Colon (tissue), 2 donors: ENCODE results near the gene MKS1.

ENCODE experiments used
- FAIRE-seq: peaks from 2 replicates; lab custom pipeline; 2012; peaks lifted over from hg19 to GRCh38; lab: Jason Lieb, UNC
- donor health status: control.
- donor health status: control.

The MKS1 gene

GRCh38 chr17:58244963-58245362 is 25.9 kb upstream of the MKS1 start:
- FAIRE-seq, result no peak

- no peak for FAIRE-seq
These were observed 23.2 kb upstream of the MKS1 start for GRCh38 chr17:58242171-58242784.

DNA sequence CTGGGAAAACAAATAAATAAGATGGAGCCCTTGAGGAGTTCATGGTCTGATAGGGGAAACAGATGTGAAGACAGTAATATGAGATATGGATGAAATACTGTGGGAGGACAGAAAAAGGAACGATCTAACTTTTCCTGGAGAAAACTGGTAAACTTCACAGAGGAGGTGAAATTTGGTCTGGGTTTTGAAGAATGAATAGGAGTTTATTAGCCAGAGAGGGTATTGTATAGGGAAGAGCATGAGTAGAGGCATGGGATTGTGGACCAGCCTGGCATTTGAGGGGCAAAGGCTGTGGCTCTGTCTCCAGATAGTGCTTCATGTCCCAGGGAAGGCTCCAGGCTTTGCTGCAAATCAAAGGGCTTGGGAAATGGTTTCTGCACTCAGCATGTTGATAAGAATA is 20.9 kb upstream of the MKS1 start:
- no peak for FAIRE-seq

- FAIRE-seq, result no peak
These were observed 19.1 kb upstream of the MKS1 start, which contains the start of gene LPO for GRCh38 chr17:58238147-58238634. Gene LPO, plus strand, starts transcription at chr17:58238584. Its CDS starts 4,396 bp downstream, at chr17:58242980.

DNA sequence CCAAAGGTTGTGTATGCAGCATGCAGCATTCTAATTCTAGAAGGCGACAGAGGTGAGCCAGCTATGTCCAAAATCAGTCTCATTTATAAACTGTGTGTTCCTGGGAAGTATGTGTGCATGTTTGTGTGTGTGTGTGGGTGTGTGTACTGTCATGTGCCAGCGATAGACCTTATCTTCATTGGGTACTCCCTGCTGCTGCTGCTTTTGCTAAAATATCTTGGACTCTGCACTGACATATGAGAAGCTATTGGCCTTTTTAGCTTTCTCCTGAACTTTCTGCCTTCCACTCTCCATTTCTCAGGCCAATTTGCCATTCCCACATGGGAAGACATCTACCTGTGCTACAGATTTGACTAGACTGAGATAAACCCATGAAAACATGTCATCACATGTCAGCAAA is 17.3 kb upstream of the MKS1 start:
- no peak for FAIRE-seq

GRCh38 chr17:58235821-58236220 is 16.8 kb upstream of the MKS1 start:
- FAIRE-seq, result no peak

- FAIRE-seq, result no peak
These were observed 15.5 kb upstream of the MKS1 start for GRCh38 chr17:58234512-58234911.

- no peak for FAIRE-seq
These were observed 14.5 kb upstream of the MKS1 start for GRCh38 chr17:58233543-58233942.

- FAIRE-seq, result no peak
These were observed 13.7 kb upstream of the MKS1 start for GRCh38 chr17:58232707-58233156.

- FAIRE-seq, result no peak
These were observed 12.6 kb upstream of the MKS1 start for GRCh38 chr17:58231641-58232040.

DNA sequence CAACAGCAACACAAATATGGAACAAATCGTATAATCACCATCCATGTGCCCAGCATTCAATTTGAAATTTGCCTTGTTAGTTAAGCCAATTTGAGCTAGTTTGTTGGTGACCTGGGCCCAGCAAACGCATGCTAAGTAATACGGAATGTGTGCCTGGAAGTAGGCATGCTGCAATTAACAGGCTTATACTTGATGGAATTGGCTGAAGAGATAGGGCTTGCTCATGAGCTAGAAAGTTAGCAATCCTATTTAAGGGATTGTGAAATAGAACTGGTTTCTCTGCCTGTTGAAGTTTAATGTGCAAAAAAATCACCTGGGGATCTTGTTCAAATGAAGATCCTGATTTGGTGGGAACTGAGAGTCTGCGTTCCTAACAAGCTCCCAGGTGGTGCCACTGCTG is 10.8 kb upstream of the MKS1 start:
- FAIRE-seq, result no peak

GRCh38 chr17:58229384-58229783 is 10.3 kb upstream of the MKS1 start:
- FAIRE-seq, result no peak

DNA sequence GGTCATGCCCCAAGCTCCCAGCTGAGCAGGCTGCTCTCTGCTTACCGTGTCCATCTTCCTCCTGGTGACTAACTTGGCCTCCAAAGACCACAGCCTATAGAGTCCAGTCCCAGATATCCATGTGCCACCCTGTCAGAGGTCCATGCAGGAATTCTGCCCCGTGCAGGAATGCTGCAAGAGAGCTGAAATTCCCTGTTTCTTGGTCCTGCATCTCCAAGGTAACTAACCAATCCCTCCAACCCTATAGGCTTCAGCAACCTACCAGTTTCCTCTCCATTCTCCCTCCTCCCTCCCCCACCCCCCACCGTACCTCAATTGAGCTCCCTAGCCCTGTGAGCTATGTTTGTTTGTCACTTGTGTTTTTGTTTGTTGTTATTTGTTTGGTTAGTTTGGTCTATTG is 9.6 kb upstream of the MKS1 start:
- FAIRE-seq, result no peak

DNA sequence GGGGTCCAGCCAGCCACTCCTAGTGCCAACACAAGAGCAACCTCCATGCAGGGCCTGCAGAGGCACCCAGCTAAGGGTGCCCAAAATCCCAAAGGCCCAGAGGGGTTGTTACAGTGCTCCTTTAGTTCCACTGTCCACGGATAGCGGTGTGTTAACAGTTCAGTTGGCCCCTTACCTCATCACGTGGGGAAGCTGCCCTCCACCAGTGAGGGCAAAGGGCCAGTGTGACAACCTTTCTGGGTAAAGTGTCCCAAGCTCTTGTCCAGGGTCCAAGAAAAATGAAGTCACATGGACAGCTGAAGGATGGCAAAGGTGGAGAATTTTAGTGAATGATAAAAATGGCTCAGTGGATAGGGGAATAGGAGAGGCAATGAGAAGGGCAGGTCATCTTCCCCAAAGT is 8.7 kb upstream of the MKS1 start:
- FAIRE-seq, result no peak

DNA sequence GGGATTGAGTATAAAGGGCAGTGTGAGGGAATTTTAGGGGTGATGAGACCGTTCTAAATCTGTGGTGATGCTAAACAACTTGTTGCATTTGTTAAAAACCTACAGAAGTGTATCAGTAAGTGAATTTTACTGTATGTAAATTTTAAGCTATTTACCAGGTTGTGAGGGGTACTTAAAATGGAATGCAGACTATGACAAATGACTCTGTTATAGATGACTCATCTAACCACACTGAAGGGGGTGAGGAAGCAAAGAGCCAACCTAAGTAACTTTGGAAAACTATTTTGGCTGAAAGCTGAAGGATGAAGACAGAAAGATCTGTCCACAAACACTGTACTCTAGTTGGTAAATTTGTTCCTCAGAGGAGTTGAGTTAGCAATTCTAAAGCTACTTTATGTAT is 5.3 kb upstream of the MKS1 start:
- no peak for FAIRE-seq

GRCh38 chr17:58219789-58220183 is 731 bp upstream of the MKS1 start:
- no peak for FAIRE-seq

DNA sequence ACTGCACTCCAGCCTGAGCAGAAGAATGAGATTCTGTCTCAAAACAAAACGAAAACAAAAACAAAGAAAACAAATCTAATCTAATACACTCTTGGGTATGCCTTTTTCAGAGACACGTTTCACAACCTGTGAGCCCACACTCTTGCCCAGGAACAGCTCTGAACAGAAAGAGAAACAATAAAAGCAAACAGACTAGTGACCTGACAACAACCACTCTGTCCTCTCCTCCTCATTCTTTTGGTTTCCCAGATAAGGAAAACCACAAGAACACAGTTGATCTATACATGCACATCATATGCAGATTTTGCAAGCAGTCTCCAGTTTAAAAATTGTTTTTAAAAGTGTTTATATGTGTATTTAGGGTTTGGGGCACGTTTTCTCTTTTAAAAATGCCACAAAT is 1.3 kb downstream of the MKS1 start:
- no peak for FAIRE-seq

DNA sequence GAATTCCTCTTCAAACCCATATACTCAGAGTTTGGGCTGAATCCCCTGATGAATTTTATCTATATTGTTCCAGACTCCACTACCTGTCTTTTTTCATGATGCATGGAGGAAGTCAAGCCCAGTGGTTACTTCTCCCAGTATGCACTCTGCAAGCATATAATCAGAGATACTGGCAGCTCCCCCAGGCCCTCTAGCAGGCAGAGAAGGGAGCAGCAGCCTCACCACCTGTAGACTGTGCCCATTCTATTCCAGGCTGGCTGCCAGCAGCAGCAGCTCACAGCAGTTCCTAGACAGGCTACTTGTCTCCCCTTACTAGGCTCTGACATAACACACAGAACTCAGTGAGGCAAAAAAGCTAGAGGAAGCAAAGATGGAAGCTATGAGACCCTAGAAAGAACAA is 3.4 kb downstream of the MKS1 start:
- no peak for FAIRE-seq

DNA sequence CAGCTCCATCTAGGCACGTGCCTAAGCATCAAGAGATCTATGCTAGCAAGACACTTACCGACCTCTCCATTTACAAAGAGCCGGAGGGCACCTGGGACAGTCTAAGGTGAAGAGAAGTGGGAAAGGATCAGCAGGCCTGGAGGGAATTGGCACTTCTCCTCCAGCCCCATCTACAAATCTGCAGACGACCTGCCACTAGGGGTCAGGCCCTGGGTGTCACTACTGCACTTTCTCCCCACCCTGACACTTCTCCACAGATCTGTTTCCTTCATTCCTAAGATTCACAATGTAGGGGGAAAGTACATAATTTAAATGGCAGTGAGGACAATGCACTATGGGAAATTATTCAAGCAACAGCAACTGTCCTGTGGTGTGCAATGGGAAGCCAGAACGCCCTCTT is 8.1 kb downstream of the MKS1 start:
- FAIRE-seq, result no peak

- FAIRE-seq, result no peak
These were observed 10.7 kb downstream of the MKS1 start for GRCh38 chr17:58208344-58208743.

DNA sequence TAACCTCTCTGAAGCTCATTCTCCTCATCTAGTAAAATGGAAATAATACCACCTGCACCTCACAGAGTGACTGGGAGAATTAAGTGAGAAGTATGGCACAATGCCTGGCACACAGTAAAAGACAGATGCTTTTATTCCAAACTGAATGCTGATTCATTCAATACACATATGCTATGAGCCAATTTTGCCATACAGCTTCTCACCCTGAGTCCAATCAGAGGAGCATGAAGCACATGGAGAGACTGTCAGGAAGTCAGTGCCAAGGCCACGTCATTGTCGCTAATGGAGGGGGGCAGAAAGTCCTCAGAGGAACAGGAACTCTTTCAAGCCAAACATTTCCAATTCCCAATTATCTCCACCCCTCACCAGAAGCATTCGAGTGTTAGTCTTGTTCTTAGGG is 11.6 kb downstream of the MKS1 start:
- no peak for FAIRE-seq

DNA sequence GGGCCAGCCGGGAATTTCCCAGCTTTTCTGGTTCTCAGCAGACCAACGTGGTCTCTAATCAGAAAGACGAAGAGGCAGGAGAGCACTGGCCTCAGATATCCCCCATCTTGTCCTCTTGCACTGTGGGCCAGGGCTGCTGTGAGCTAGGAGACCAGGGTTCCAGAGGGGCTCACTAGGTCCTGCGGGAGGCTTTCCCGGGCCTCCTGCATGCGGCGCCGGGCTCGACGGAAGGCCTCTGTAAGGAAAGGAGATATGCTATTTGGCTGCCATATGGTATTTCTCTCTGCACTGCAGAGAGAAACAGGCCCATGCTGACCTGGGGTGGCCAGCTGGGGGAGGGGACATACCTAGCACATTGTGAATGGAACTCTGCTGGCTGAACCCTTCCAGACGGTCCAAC is 13.1 kb downstream of the MKS1 start:
- no peak for FAIRE-seq

DNA sequence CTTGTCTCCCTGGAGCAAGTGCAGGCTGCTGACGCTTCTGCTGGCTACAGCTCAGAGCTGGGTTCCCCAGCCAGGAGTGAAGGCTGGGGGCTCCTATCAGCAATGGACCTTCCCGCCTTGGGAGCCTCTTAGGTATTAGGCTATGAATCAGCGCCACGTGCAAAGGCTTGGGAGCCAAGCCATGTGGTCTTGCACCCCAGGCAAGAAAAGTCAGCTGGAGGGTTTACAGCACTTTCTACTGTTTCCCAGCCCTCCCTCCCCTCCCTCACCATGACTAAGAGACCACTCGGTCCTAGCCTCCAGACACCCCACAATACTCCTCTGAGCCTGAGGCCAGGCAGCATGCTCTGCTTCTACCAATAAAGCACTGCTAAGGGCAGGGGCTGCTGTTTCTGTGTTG is 14.3 kb downstream of the MKS1 start:
- no peak for FAIRE-seq

DNA sequence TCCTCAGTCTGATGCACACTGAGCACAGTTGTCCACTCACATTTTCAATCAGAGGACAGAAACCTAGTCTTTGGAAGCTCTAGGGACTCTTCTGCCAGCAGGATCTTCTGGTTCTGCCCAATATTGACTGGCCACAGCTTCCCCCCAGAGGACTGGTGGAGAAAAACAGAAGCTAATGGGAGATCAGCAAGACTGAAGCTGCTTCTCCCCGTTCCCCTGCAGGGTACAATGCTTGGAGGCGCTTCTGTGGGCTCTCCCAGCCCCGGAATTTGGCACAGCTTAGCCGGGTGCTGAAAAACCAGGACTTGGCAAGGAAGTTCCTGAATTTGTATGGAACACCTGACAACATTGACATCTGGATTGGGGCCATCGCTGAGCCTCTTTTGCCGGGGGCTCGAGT is 16.2 kb downstream of the MKS1 start:
- no peak for FAIRE-seq
